ENCODE results near the gene MYO10. TPM values are rescaled to one million over a fixed set of nuclear protein-coding genes. Genes with fewer than 3 reads are reported as not detected.

Gene MYO10
- total RNA-seq, 4 donors from 2014 or later, result 5.6 to 11.0 (median 6.4) TPM

DNA sequence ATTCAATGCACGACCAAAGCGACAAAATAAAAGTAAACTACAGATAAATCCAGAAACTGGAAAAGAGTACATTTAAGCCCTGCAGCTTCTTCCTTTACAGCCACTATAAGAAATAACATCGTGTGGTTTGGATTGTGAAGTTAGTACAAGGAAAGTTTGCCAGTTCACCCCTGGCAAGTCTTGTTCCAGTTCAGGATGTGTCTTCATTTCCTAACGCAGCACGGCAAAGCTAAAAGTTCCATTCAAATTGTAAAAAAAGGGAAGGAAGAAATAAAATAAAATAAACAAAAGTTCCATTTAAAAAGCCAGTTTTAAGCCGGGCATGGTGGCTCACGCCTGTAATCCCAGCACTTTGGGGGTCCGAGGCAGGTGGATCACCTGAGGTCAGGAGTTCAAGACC lies 236.0 kb downstream of the MYO10 start:
- H3K4me3 ChIP-seq, result no peak overlapping the region
- no peaks in the 10 kb centered on the region for H3K4me1 ChIP-seq
- H3K9me3 ChIP-seq, result no peaks in the 10 kb centered on the region
- WGBS, 2 donors (ENCODE audit: low coverage in 1 of 2), result 69 to 89% methylated on average over 2 to 8 of the region's 8 CpGs
- H3K27ac ChIP-seq, result no peak overlapping the region
- H3K36me3 ChIP-seq, result peaks cover 0 to 35% of the 10 kb centered on the region in 2 donors
- H3K27me3 ChIP-seq, result no peaks in the 10 kb centered on the region
- no peak for TF ChIP-seq POLR2A (IDR thresholded peaks at IDR 0.05)
- no peak for TF ChIP-seq CTCF (IDR thresholded peaks at IDR 0.05)
- no peak for TF ChIP-seq EP300 (IDR thresholded peaks at IDR 0.05)
- no peak for TF ChIP-seq POLR2AphosphoS5 (IDR thresholded peaks at IDR 0.05)
- no peak for ATAC-seq

GRCh38 chr5:16695779-16696178 lies 240.3 kb downstream of the MYO10 start:
- Histone ChIP-seq H3K27ac (no peak overlapping the region), H3K36me3 (peaks cover 0 to 17% of the 10 kb centered on the region in 2 donors), H3K4me3 (no peak overlapping the region), H3K27me3 (no peaks in the 10 kb centered on the region), H3K4me1 (no peaks in the 10 kb centered on the region), H3K9me3 (no peaks in the 10 kb centered on the region)
- no peak for TF ChIP-seq POLR2AphosphoS5 (IDR thresholded peaks at IDR 0.05)
- no peak for TF ChIP-seq POLR2A (IDR thresholded peaks at IDR 0.05)
- no peak for TF ChIP-seq CTCF (IDR thresholded peaks at IDR 0.05)
- no peak for TF ChIP-seq EP300 (IDR thresholded peaks at IDR 0.05)
- WGBS, 2 donors (ENCODE audit: low coverage in 1 of 2), result 62 to 69% methylated on average over 4 of the region's 4 CpGs
- ATAC-seq, result no peak

- 76 to 90% methylated on average over 2 of the region's 2 CpGs for WGBS, 2 donors (ENCODE audit: low coverage in 1 of 2)
- Histone ChIP-seq H3K4me3 (no peak overlapping the region), H3K27me3 (no peaks in the 10 kb centered on the region), H3K9me3 (no peaks in the 10 kb centered on the region), H3K27ac (no peak overlapping the region), H3K4me1 (no peaks in the 10 kb centered on the region), H3K36me3 (peaks cover 0 to 10% of the 10 kb centered on the region in 2 donors)
- no peak for TF ChIP-seq POLR2A (IDR thresholded peaks at IDR 0.05)
- no peak for TF ChIP-seq EP300 (IDR thresholded peaks at IDR 0.05)
- no peak for TF ChIP-seq CTCF (IDR thresholded peaks at IDR 0.05)
- no peak for TF ChIP-seq POLR2AphosphoS5 (IDR thresholded peaks at IDR 0.05)
- ATAC-seq, result no peak
These were observed 242.2 kb downstream of the MYO10 start for GRCh38 chr5:16693879-16694278.

- Histone ChIP-seq H3K36me3 (peaks cover 0 to 19% of the 10 kb centered on the region in 2 donors), H3K4me3 (no peak overlapping the region), H3K27ac (no peak overlapping the region), H3K4me1 (no peaks in the 10 kb centered on the region), H3K9me3 (no peaks in the 10 kb centered on the region), H3K27me3 (no peaks in the 10 kb centered on the region)
- TF ChIP-seq POLR2A (IDR thresholded peaks at IDR 0.05) (no peak), CTCF (IDR thresholded peaks at IDR 0.05) (no peak), POLR2AphosphoS5 (IDR thresholded peaks at IDR 0.05) (no peak), EP300 (IDR thresholded peaks at IDR 0.05) (no peak)
- 87 to 91% methylated on average over 3 of the region's 3 CpGs for WGBS, 2 donors (ENCODE audit: low coverage in 1 of 2)
- no peak for ATAC-seq
These were observed 244.4 kb downstream of the MYO10 start for GRCh38 chr5:16691731-16692130.

- TF ChIP-seq POLR2AphosphoS5 (IDR thresholded peaks at IDR 0.05), result no peak
- no peak for TF ChIP-seq EP300 (IDR thresholded peaks at IDR 0.05)
- peak in 2 of 4 experiments; percentile 12 to 46 for TF ChIP-seq CTCF (IDR thresholded peaks at IDR 0.05)
- Histone ChIP-seq H3K4me1 (no peaks in the 10 kb centered on the region), H3K36me3 (peaks cover 0 to 19% of the 10 kb centered on the region in 2 donors), H3K9me3 (no peaks in the 10 kb centered on the region), H3K4me3 (no peak overlapping the region), H3K27me3 (no peaks in the 10 kb centered on the region), H3K27ac (no peak overlapping the region)
- WGBS, 2 donors (ENCODE audit: low coverage in 1 of 2), result 33 to 59% methylated on average over 1 to 5 of the region's 7 CpGs
- ATAC-seq, result no peak
These were observed 245.7 kb downstream of the MYO10 start for GRCh38 chr5:16690243-16690852.
